Fibroblast of lung (primary cell): ENCODE results near the gene CYP19A1.

Experiments used
- EZH2 ChIP-seq: IDR thresholded peaks from 2 replicates; pipeline ENCODE4 v1.5.1; 2012; ENCODE audit warnings: low read length, control low read depth, mild to moderate bottlenecking; ENCODE audit errors: missing control alignments
- TF ChIP-seq, protein P1 (sequence below), 2 donors: IDR thresholded peaks in 1 of 2; conservative IDR thresholded peaks in 1 of 2; 1 replicate in 1 of 2; 2 replicates in 1 of 2; pipeline ENCODE4 v1.5.1; 2011 to 2012; ENCODE audit warnings: low read length in 2 of 2, control low read depth in 1 of 2, inconsistent platforms in 1 of 2, low read depth in 1 of 2, mild to moderate bottlenecking in 1 of 2

DNA sequence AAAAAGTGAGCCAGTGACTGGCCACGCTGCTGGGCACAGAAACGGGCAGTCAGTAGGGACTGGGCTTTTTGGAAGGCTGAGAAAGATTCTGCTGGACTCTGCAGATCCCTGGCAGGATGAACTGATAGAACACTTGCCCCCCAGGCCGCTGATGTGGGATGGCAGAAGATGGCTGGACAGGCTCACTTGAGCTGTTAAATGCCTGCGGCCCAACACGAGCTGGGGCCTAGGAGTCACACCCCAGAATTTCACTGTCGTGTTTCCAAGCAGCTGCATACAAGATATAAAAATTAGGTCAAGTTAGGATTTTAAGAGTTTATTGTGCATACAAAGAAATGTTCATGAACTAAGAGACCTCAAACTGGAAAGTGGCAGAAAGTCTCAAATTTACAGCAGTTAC lies 29.9 kb upstream of the CYP19A1 start:
- TF ChIP-seq, protein P1, sequence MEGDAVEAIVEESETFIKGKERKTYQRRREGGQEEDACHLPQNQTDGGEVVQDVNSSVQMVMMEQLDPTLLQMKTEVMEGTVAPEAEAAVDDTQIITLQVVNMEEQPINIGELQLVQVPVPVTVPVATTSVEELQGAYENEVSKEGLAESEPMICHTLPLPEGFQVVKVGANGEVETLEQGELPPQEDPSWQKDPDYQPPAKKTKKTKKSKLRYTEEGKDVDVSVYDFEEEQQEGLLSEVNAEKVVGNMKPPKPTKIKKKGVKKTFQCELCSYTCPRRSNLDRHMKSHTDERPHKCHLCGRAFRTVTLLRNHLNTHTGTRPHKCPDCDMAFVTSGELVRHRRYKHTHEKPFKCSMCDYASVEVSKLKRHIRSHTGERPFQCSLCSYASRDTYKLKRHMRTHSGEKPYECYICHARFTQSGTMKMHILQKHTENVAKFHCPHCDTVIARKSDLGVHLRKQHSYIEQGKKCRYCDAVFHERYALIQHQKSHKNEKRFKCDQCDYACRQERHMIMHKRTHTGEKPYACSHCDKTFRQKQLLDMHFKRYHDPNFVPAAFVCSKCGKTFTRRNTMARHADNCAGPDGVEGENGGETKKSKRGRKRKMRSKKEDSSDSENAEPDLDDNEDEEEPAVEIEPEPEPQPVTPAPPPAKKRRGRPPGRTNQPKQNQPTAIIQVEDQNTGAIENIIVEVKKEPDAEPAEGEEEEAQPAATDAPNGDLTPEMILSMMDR (conservative IDR thresholded peaks at IDR 0.05 in 1 of 2, IDR thresholded peaks at IDR 0.05 in 1 of 2; ENCODE audit: low read depth in 1 of 2, low read length in 2 of 2), result no peak
- TF ChIP-seq EZH2, result no peak
